HG02678 (cell line): ENCODE results near the gene RNU4-1.
A peak's percentile ranks its signal among the peaks of the same experiment; 100 is the strongest.

Experiments
- ATAC-seq: cut with Tn5 transposase; IDR thresholded peaks from one replicate; pipeline ENCODE4 v1.9.1; 2021; ENCODE audit warnings: mild to moderate bottlenecking, moderate library complexity; ENCODE audit not compliant: unreplicated experiment

RNU4-1 gene

DNA sequence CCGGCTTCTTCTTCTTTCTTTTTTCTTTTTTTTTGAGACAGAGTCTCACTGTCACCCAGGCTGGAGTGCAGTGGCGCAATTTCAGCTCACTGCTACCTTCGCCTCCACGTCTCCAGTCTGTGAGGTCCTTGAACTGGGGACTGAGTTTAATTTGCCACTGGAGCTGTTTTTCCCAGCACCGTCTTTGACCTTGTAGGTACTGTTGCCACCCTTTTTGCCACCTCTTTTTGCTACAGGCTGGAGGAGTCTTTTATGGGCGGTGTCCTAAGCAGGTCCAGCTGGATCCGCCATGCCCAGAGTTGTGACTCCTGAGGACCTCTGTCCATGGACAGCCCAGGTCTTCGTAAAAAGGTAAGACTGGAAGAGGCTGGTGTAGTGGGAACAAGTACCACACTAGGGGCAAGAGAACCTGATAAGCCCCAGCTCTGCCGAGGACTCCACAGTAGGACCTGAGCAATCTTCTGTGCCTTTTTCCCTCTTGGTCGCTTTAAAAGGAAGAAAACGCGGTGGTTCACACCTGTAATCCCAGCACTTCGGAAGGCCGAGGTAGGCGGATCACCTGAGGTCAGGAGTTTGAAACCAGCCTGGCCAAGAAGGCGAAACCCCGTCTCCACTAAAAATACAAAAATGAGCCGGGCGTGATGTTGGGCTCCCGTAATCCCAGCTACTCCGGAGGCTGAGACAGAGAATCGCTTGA lies 2.3 kb downstream of the RNU4-1 start:
- ATAC-seq: no peak

DNA sequence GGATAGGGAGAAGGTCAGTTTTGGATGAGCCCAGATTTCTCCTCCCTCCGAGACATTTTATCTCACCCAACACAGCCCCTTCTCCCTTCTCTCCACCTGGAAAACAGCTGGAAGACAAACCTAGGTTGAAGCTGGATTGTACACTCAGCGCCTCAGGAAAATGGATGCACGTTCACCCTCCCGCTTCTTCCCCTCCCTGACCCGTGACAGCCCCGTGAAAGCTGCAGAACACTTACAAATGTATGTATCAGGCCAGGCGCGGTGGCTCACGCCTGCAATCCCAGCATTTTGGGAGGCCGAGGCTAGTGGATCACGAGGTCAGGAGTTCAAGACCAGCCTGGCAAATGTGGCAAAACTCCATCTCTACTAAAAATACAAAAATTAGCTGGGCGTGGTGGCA lies 5.5 kb downstream of the RNU4-1 start:
- ATAC-seq: no peak

DNA sequence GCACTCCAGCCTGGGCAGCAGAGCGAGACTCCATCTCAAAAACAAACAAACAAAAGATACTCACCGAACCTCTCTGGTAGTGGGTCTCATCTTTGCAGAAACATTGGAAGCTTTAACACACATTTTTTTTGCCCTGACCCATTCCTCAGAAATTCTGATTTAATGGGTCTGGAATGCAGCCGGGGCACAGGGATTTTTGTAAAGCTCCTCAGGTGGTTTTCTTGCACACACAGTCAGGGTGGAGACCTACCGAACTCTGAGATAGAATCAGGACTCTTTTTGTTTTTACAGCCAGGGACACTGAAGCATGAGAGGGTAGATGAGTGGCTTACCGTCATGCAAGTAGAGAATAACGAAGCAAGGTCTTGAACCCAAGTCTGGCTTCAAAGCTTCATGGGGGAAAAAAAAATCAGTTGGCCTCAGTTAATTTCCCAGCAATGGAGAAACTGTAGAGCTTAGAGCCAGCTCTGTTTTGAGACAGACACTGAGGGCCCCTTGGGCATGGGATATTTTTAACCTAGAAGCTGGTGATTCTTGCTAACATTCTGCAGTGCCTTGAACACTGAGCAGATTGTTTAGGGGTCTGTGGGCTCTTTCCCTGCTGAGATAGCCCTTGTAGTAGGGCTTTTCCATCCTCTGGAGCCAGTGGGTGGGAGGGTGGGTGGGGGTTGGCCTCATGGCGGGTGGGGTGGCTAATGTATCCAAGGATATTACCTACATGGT lies 6.1 kb downstream of the RNU4-1 start:
- no peak for ATAC-seq

- no peak for ATAC-seq
These were observed 8.7 kb downstream of the RNU4-1 start for GRCh38 chr12:120284381-120284780.

- ATAC-seq: no peak
These were observed 9.7 kb downstream of the RNU4-1 start for GRCh38 chr12:120283318-120283717.

- no peak for ATAC-seq
These were observed 14.6 kb downstream of the RNU4-1 start for GRCh38 chr12:120278137-120279069.

DNA sequence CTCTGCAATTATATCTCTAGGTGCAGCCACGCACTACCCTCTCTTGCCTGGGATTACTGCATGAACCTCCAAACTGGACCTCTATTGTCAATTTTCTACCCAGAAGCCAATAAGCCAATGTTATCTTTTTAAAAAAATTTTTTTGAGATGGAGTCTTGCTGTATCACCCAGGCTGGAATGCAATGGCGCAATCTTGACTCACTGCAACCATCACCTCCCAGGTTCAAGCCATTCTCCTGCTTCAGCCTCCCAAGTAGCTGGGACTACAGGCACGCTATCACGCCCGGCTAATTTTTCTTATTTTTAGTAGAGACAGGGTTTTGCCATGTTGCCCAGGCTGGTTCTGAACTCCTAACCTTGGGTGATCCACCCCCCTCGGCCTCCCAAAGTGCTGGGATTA lies 16.3 kb downstream of the RNU4-1 start:
- no peak for ATAC-seq

DNA sequence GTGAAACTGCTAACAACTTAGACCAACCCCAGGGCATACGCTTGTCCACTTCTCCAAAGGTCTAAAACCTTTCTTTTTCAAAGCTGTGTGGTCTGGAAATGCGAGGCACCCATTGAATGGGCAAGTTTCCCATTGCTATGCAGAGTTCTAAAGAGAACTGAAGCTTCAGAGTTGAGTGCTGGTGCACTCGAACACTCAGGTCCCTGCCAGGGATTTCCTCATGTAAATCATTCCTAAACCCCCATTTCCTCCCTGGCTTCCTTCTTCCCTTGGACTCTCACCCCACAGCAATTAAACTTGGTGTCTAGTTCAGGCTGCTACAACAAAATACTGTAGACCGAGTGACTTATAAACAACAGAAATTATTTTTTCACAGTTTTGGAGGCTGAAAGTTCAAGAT lies 25.3 kb downstream of the RNU4-1 start:
- ATAC-seq: no peak

GRCh38 chr12:120266180-120266870 lies 26.7 kb downstream of the RNU4-1 start:
- ATAC-seq: no peak

- ATAC-seq: peak; percentile 76
These were observed 27.4 kb downstream of the RNU4-1 start, which contains the start of gene PXN for GRCh38 chr12:120265473-120266179. Gene PXN (minus strand): TSS chr12:120265730. CDS start chr12:120265629, 101 bp downstream.

DNA sequence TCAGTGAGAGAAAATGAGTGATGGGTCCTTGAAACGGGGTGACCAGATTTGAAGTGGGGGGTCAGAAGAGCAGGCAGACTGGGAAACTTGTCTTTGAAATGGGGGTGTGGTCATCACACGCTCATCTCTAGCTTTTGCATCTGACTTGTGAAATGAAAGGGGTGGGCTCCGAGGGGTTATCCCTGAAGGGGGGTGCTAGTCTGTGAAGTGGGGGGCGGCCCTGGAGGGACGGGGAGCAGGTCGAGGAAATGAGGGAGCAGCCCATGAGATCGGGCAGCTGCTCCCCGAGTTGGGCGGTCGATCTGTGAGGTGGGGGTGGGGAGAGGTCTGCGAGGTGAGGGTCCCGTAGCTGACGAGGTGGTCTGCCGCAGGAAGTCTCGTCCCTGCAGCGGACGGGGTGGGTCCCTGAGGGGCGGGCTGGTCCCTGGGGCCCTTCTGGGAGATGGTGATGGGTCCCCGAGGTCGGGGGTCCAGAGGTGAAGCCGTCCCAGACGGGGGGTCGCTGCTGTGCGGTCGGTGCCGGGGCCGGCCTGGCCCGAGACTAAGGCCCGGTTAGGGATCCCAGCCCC lies 28.0 kb downstream of the RNU4-1 start:
- no peak for ATAC-seq

- ATAC-seq: no peak
These were observed 28.7 kb downstream of the RNU4-1 start for GRCh38 chr12:120264086-120264903.

GRCh38 chr12:120263748-120264085 lies 29.3 kb downstream of the RNU4-1 start:
- ATAC-seq: no peak

GRCh38 chr12:120262852-120263747 lies 29.9 kb downstream of the RNU4-1 start:
- ATAC-seq: no peak

DNA sequence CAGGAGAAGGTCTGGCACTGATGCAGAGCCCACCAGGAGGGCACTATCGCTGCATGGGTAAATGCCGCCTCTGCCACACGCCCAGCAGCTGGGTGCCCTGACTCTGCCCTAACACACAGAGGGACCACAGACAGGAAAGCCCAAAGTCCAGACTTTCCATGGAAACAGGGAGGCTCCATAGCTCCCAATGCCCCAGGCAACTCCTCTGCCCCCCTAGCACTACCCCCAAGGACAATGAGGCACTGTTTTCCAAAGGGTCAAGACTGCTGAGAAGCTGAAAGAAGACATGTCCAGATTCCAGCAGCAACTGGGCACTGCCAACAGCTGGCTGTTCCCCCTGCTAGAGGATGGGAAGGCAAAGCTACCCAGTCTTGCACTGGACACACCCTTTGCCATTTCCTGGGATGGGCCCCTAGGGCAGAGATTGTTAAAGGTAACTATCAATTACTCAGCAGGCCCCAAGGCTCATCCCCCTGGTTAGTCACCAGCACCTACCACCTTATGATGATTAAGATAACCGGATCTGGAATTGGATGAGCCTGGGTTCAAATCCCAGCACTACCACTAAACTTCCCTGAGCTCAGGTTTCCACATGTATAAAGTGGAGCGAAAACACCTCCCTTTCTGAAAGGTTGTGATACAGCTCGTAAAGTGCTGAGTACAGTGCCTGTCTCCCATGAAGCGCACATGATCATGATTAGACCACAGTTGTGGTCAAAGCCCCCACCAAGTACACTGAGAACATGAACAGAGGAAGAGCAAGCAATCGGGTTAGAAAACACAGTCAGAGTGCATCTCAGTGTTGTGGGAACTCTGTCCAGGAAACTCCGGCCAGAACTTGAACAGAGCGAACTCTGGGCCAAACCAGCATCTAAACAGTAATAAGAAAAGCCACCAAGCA lies 30.8 kb downstream of the RNU4-1 start:
- no peak for ATAC-seq

DNA sequence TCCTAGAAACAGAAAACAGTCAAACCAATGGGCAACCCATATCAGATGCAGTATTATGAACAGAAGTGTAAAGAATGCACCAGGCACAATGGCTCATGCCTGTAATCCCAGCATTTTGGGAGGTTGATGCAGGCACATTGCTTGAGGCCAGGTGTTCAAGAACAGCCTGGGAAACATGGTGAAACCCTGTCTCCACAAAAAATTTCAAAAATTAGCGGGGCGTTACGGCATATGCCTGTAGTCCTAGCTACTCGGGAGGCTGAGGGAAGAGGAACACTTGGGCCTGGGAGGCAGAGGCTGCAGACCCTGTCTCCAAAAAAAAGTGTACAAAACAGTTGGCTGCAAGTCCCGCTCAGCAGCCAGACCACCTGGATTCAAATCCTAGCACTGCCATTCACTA lies 32.4 kb downstream of the RNU4-1 start:
- no peak for ATAC-seq
